ENCODE results near the gene MYO10. TPM values are rescaled to one million over a fixed set of nuclear protein-coding genes. Genes with fewer than 3 reads are reported as not detected.

MYO10 gene
- total and polyA plus RNA-seq, 2 of the 8 experiments (the other 6 are each of a cell fraction or from before 2014, with no cell fraction given) = 21.5 to 107 TPM

DNA sequence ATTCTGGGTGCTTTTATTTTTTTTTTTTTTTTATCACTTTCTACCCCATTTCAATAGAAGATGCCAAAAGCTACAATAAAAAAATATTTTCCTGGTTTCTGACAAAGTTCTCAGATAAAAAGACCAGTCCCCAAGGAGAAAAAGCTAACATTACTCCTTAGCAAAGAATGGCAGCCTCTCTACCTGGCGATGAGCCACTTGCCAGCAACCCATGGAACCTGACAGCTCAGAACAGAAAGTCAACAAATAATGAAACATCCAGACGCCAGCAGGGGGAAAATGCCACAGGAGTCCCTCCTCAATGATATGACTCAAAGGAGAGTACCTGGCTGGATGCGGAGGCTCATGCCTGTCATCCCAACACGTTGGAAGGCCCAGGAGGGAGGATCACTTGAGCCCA lies 123.2 kb downstream of the MYO10 start:
- Histone ChIP-seq H2AFZ (ENCODE audit: low read length) (no peak overlapping the region), H4K5ac (ENCODE audit: insufficient read length, low read depth, low read length) (no peak overlapping the region), H3K79me2 (ENCODE audit: control insufficient read depth in 1 of 2, insufficient read depth in 2 of 2, low read length in 2 of 2) (peaks cover 0 to under 1% of the 10 kb centered on the region in 2 experiments; a peak in 2 of 4 replicates), H4K91ac (replicated peaks; ENCODE audit: insufficient read length, low read length) (no peak overlapping the region), H2BK20ac (ENCODE audit: low read length) (no peak overlapping the region), H3K36me3 (ENCODE audit: control insufficient read depth in 2 of 4, insufficient read depth in 4 of 4, low read length in 3 of 4) (no peaks in the 10 kb centered on the region), H3K9me3 (ENCODE audit: insufficient read depth in 2 of 2, low read depth in 1 of 2, low read length in 1 of 2) (no peaks in the 10 kb centered on the region), H4K20me1 (replicated peaks in 1 of 2; ENCODE audit: control insufficient read depth in 1 of 2, insufficient read depth in 2 of 2, low read length in 2 of 2) (peaks cover 2% of the 10 kb centered on the region in 2 experiments), H2BK15ac (ENCODE audit: low read length) (no peak overlapping the region), H3K56ac (replicated peaks; ENCODE audit: insufficient read length, low read depth, low read length) (no peak overlapping the region), H3K27ac (ENCODE audit: low read depth, low read length) (no peak overlapping the region), H4K8ac (ENCODE audit: extremely low read depth, insufficient read depth, low read length) (no peak overlapping the region), H3K23ac (ENCODE audit: insufficient read length) (no peak overlapping the region), H3K9ac (replicated peaks in 1 of 4; ENCODE audit: extremely low read depth in 1 of 4, low read depth in 3 of 4, low read length in 3 of 4) (no peak overlapping the region), H3K4me1 (replicated peaks in 1 of 4; ENCODE audit: control insufficient read depth in 3 of 4, insufficient read depth in 4 of 4, low read length in 3 of 4) (no peaks in the 10 kb centered on the region), H3K23me2 (ENCODE audit: low read depth, low read length) (no peaks in the 10 kb centered on the region), H3K14ac (ENCODE audit: insufficient read length) (no peak overlapping the region), H3K4ac (replicated peaks; ENCODE audit: insufficient read length, low read depth, low read length) (no peak overlapping the region), H2BK12ac (ENCODE audit: low read depth, low read length) (no peak overlapping the region), H3K4me2 (ENCODE audit: insufficient read depth in 1 of 2, low read depth in 2 of 2, low read length in 2 of 2) (no peak overlapping the region), H2AK5ac (ENCODE audit: low read depth, low read length) (no peak overlapping the region), H2BK120ac (replicated peaks; ENCODE audit: low read depth, low read length) (no peak overlapping the region), H3K27me3 (replicated peaks in 1 of 4; ENCODE audit: control insufficient read depth in 3 of 4, extremely low read depth in 1 of 4, insufficient read depth in 3 of 4, low read length in 3 of 4) (no peaks in the 10 kb centered on the region), H3K79me1 (ENCODE audit: low read depth, low read length) (peaks cover 7% of the 10 kb centered on the region; the same call in 1 of the 2 replicates), H3K4me3 (ENCODE audit: extremely low read depth in 1 of 4, insufficient read depth in 2 of 4, low read depth in 3 of 4, low read length in 4 of 4) (no peak overlapping the region), H3K18ac (ENCODE audit: extremely low read depth, low read length) (no peak overlapping the region), H2BK5ac (ENCODE audit: low read depth, low read length) (no peak overlapping the region)
- ChIA-PET POLR2A (ENCODE audit: partially characterized antibody) (no interaction called here), CTCF (ENCODE audit: partially characterized antibody) (interaction anchor here (0.9 to 2.7 kb wide), 3 partner anchors 9 to 378 kb away, joined by 4 to 16 read pairs (median 5); no protein-coding TSS in a partner anchor)
- DNase-seq (ENCODE audit: low read depth in 1 of 2, low spot score in 2 of 2) (no peak), FAIRE-seq (no peak)
- TF ChIP-seq CEBPB (IDR thresholded peaks at IDR 0.05; ENCODE audit: low read depth, low read length) (no peak), GTF2F1 (IDR thresholded peaks at IDR 0.05; ENCODE audit: borderline replicate concordance, low read depth, low read length) (no peak), KDM1A (IDR thresholded peaks at IDR 0.05; ENCODE audit: borderline replicate concordance, low read length) (no peak), SAP30 (IDR thresholded peaks at IDR 0.05; ENCODE audit: insufficient read depth, insufficient replicate concordance, low read length) (no peak), NRF1 (IDR thresholded peaks at IDR 0.05; ENCODE audit: low read depth, low read length) (no peak), CHD1 (IDR thresholded peaks at IDR 0.05; ENCODE audit: low read depth, low read length) (no peak), SIN3A (conservative IDR thresholded peaks at IDR 0.05 in 1 of 2, IDR thresholded peaks at IDR 0.05 in 1 of 2; ENCODE audit: low read depth in 1 of 2, low read length in 2 of 2) (no peak), TBP (IDR thresholded peaks at IDR 0.05; ENCODE audit: low read depth, low read length) (no peak)
- TF ChIP-seq, protein P1, sequence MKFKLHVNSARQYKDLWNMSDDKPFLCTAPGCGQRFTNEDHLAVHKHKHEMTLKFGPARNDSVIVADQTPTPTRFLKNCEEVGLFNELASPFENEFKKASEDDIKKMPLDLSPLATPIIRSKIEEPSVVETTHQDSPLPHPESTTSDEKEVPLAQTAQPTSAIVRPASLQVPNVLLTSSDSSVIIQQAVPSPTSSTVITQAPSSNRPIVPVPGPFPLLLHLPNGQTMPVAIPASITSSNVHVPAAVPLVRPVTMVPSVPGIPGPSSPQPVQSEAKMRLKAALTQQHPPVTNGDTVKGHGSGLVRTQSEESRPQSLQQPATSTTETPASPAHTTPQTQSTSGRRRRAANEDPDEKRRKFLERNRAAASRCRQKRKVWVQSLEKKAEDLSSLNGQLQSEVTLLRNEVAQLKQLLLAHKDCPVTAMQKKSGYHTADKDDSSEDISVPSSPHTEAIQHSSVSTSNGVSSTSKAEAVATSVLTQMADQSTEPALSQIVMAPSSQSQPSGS (IDR thresholded peaks at IDR 0.05; ENCODE audit: low read length) = no peak
- WGBS, 2 experiments (ENCODE audit: extremely low coverage in 1 of 2, insufficient coverage in 1 of 2, insufficient read length in 1 of 2, insufficient replicate concordance in 2 of 2, low coverage in 1 of 2, low lambda C conversion rate in 2 of 2, missing lambda C conversion rate in 1 of 2) = 74% methylated on average over 4 of the region's 4 CpGs; no CpG with 5 or more reads in 1 of the 2 experiments
